ENCODE data around the gene ARHGAP8.

- TF ChIP-seq CTCF (IDR thresholded peaks at IDR 0.05; ENCODE audit: low read depth, low read length) (no peak), POLR2A (IDR thresholded peaks at IDR 0.05; ENCODE audit: extremely low read depth, insufficient read length) (no peak)
- TF ChIP-seq, protein P1, sequence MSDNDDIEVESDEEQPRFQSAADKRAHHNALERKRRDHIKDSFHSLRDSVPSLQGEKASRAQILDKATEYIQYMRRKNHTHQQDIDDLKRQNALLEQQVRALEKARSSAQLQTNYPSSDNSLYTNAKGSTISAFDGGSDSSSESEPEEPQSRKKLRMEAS (IDR thresholded peaks at IDR 0.05; ENCODE audit: low read depth, low read length), result no peak
These were observed 63.0 kb downstream of the ARHGAP8 start for GRCh38 chr22:44815099-44816070.
